Neuronal stem cell (in vitro differentiated cells): ENCODE measurements around the gene EIPR1.

ENCODE experiments used
- DNase-seq: peaks from one replicate; pipeline ENCODE4 v3.0.0-alpha.2; 2013; ENCODE audit warnings: low spot score
- H2AFZ ChIP-seq: one replicate; pipeline ENCODE4 v1.6.1; 2013; ENCODE audit warnings: mild to moderate bottlenecking, low read length, inconsistent platforms
- H2AK5ac ChIP-seq: 2 replicates; pipeline ENCODE4 v1.6.1; 2013; ENCODE audit warnings: low read depth, mild to moderate bottlenecking, inconsistent platforms, low read length, moderate library complexity, mixed read lengths
- H2BK120ac ChIP-seq: 2 replicates; pipeline ENCODE4 v1.6.1; 2013; ENCODE audit warnings: low read depth, mild to moderate bottlenecking, inconsistent platforms, low read length, moderate library complexity, mixed read lengths
- H2BK12ac ChIP-seq: one replicate; pipeline ENCODE4 v1.6.1; 2013; ENCODE audit warnings: low read length, inconsistent platforms
- H2BK15ac ChIP-seq: 2 replicates; pipeline ENCODE4 v1.6.1; 2013; ENCODE audit warnings: mild to moderate bottlenecking, low read length, inconsistent platforms, mixed read lengths
- H2BK5ac ChIP-seq: one replicate; pipeline ENCODE4 v1.6.1; 2013; ENCODE audit warnings: inconsistent platforms, mild to moderate bottlenecking, low read length, moderate library complexity
- H3K14ac ChIP-seq: one replicate; pipeline ENCODE4 v1.6.1; 2013; ENCODE audit warnings: low read length, inconsistent platforms
- H3K18ac ChIP-seq: 2 replicates; pipeline ENCODE4 v1.6.1; 2013; ENCODE audit warnings: low read length, inconsistent platforms
- H3K23ac ChIP-seq: 2 replicates; pipeline ENCODE4 v1.6.1; 2013; ENCODE audit warnings: low read depth, mild to moderate bottlenecking, mixed read lengths, low read length, inconsistent platforms; ENCODE audit not compliant: poor library complexity
- H3K27ac ChIP-seq: replicated peaks from 3 replicates; pipeline ENCODE4 v1.5.1; 2013; ENCODE audit warnings: low read length, inconsistent platforms
- H3K27me3 ChIP-seq, 3 experiments: 2 replicates each; pipeline ENCODE4 v1.6.1; 2013; ENCODE audit warnings: low read length in 3 of 3, mild to moderate bottlenecking in 2 of 3, inconsistent platforms in 1 of 3, low read depth in 1 of 3, mixed read lengths in 1 of 3, moderate library complexity in 1 of 3; ENCODE audit not compliant: control insufficient read depth in 3 of 3, insufficient read depth in 3 of 3
- H3K36me3 ChIP-seq, 2 donors: replicated peaks in 1 of 2; 2 replicates each; pipeline ENCODE4 v1.6.1; 2013; ENCODE audit warnings: low read length in 2 of 2; ENCODE audit not compliant: control insufficient read depth in 2 of 2, insufficient read depth in 2 of 2
- H3K4ac ChIP-seq: 2 replicates; pipeline ENCODE4 v1.6.1; 2013; ENCODE audit warnings: inconsistent platforms, mild to moderate bottlenecking, low read length, moderate library complexity
- H3K4me1 ChIP-seq, 2 donors: 1 replicate in 1 of 2; 2 replicates in 1 of 2; pipeline ENCODE4 v1.6.1; 2013; ENCODE audit warnings: low read length in 2 of 2, low read depth in 1 of 2; ENCODE audit not compliant: control insufficient read depth in 2 of 2, insufficient read depth in 1 of 2
- H3K4me2 ChIP-seq: one replicate; pipeline ENCODE4 v1.6.1; 2013; ENCODE audit warnings: mild to moderate bottlenecking, low read length, inconsistent platforms; ENCODE audit not compliant: insufficient read depth, poor library complexity, severe bottlenecking
- H3K4me3 ChIP-seq, 2 donors: 2 replicates each; pipeline ENCODE4 v1.5.1; 2013; ENCODE audit warnings: low read length in 2 of 2, mild to moderate bottlenecking in 2 of 2, inconsistent platforms in 1 of 2, moderate library complexity in 1 of 2
- H3K79me1 ChIP-seq: one replicate; pipeline ENCODE4 v1.6.1; 2013; ENCODE audit warnings: low read depth, mild to moderate bottlenecking, inconsistent platforms, low read length, moderate library complexity
- H3K9ac ChIP-seq: one replicate; pipeline ENCODE4 v1.6.1; 2013; ENCODE audit warnings: mild to moderate bottlenecking, low read depth, low read length, inconsistent platforms; ENCODE audit not compliant: poor library complexity
- H3K9me3 ChIP-seq, 2 donors: replicated peaks in 1 of 2; 2 replicates each; pipeline versions ENCODE3 to v1.6.1; 2013; ENCODE audit warnings: low read length in 2 of 2, mild to moderate bottlenecking in 2 of 2, inconsistent platforms in 1 of 2, low read depth in 1 of 2, mixed read lengths in 1 of 2, moderate library complexity in 1 of 2; ENCODE audit not compliant: control insufficient read depth in 2 of 2, insufficient read depth in 1 of 2
- H4K8ac ChIP-seq: one replicate; pipeline ENCODE4 v1.6.1; 2013; ENCODE audit warnings: low read depth, mild to moderate bottlenecking, inconsistent platforms, low read length, moderate library complexity
- H4K91ac ChIP-seq: one replicate; pipeline ENCODE4 v1.6.1; 2013; ENCODE audit warnings: low read length, low read depth, mild to moderate bottlenecking, inconsistent platforms; ENCODE audit not compliant: poor library complexity
- WGBS, 2 donors: extraction: QIAGEN DNeasy Blood & Tissue Kit; methylation state at CpG; one replicate each; pipeline ENCODE4 v1.1.7; 2013; ENCODE audit warnings: missing lambda C conversion rate in 2 of 2, mixed read lengths in 1 of 2; ENCODE audit not compliant: insufficient read length in 2 of 2, insufficient replicate concordance in 1 of 2; ENCODE audit errors: extremely low coverage in 2 of 2; 5-methylcytosine and 5-hydroxymethylcytosine counted together

Gene EIPR1

DNA sequence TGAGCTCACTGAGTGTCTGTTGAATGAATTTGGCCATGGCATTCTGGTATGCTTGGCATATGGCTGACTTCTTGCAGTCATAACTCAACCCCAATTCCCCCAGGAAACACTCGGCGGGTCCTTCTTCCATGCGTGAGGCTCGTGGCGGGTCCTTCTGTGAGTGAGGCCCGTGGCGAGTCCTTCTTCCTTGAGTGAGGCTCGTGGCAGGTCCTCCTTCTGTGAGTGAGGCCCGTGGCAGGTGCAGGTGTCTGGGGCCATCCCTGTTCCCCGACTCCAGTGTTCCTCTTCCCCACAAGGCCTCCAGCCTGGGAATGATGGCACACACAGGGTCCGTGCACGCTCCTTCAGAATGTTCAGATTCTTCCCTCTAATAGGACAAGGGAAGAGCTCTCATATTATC lies 169.0 kb downstream of the EIPR1 start:
- H3K9ac ChIP-seq = no peak overlapping the region
- no peak overlapping the region for H3K27ac ChIP-seq
- no peak overlapping the region for H2BK15ac ChIP-seq
- H3K4ac ChIP-seq = no peak overlapping the region
- no peak overlapping the region for H3K18ac ChIP-seq
- H3K4me1 ChIP-seq = peaks cover 0 to 3% of the 10 kb centered on the region in 2 donors
- H3K4me3 ChIP-seq = no peak overlapping the region
- H2BK12ac ChIP-seq = no peak overlapping the region
- no peak overlapping the region for H2AK5ac ChIP-seq
- H3K4me2 ChIP-seq = no peak overlapping the region
- no peaks in the 10 kb centered on the region for H3K79me1 ChIP-seq
- H3K14ac ChIP-seq = no peak overlapping the region
- no peak overlapping the region for H2AFZ ChIP-seq
- H3K36me3 ChIP-seq = peaks cover 3 to 6% of the 10 kb centered on the region in 2 donors
- no peak for DNase-seq
- peak overlapping the region; percentile 40 for H3K23ac ChIP-seq
- H3K27me3 ChIP-seq = no peaks in the 10 kb centered on the region
- peak overlapping the region; percentile 58 for H4K8ac ChIP-seq
- no peaks in the 10 kb centered on the region for H3K9me3 ChIP-seq
- H2BK5ac ChIP-seq = no peak overlapping the region
- WGBS, 2 donors = no CpG with 5 or more reads among the region's 12 CpGs
- no peak overlapping the region for H4K91ac ChIP-seq
- H2BK120ac ChIP-seq = no peak overlapping the region

DNA sequence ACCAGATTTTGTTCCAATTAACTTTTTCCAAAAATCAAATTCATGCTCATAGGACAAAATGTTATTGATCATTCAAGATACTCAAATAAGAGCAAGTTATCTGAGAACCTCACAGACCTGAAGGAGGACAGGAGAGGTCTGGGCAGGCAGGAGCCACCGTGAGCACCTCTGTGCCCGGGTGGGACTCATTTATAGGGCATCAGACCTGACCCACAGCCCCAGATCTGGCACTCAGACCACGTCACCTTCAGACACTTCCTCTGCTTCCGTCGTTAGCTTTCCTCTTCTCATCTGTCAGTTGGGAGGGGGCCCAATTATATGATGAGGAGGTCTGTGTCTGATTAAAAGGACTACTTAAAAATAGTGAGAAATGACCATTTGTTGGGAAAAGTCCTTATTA lies 169.4 kb downstream of the EIPR1 start:
- no peak overlapping the region for H2BK120ac ChIP-seq
- no peaks in the 10 kb centered on the region for H3K9me3 ChIP-seq
- no peaks in the 10 kb centered on the region for H3K27me3 ChIP-seq
- H4K91ac ChIP-seq = no peak overlapping the region
- DNase-seq = no peak
- H3K36me3 ChIP-seq = peaks cover 3 to 6% of the 10 kb centered on the region in 2 donors
- no peak overlapping the region for H2BK5ac ChIP-seq
- no peak overlapping the region for H3K14ac ChIP-seq
- H3K4me1 ChIP-seq = peaks cover 0 to 3% of the 10 kb centered on the region in 2 donors
- H3K79me1 ChIP-seq = no peaks in the 10 kb centered on the region
- WGBS, 2 donors = no CpG with 5 or more reads among the region's 5 CpGs
- no peak overlapping the region for H3K23ac ChIP-seq
- H3K4me3 ChIP-seq = no peak overlapping the region
- H3K27ac ChIP-seq = no peak overlapping the region
- H3K4ac ChIP-seq = no peak overlapping the region
- no peak overlapping the region for H3K4me2 ChIP-seq
- H2AK5ac ChIP-seq = no peak overlapping the region
- H3K9ac ChIP-seq = no peak overlapping the region
- no peak overlapping the region for H2AFZ ChIP-seq
- no peak overlapping the region for H2BK12ac ChIP-seq
- H3K18ac ChIP-seq = no peak overlapping the region
- H2BK15ac ChIP-seq = no peak overlapping the region
- no peak overlapping the region for H4K8ac ChIP-seq

DNA sequence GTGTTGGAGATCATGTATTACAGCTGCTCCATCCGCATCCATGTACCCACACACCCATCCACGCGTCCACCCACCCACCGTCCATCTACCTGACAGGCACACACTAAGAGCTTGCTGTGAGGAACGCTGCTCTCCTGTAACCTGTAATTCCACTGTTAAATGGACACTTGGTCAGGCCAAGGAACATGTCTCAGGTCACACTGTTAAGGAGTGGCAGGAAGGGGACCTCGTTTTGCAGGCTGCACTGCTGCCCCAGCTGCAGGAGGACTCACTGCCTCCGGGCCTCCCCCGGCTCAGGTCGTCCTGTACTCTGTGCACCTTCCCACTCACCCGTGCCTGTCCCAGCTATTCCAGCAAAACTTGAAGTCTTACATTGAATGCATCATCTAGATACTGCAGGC lies 170.5 kb downstream of the EIPR1 start:
- no peak overlapping the region for H3K4me2 ChIP-seq
- no peak overlapping the region for H2BK12ac ChIP-seq
- H2BK120ac ChIP-seq = no peak overlapping the region
- H2AFZ ChIP-seq = no peak overlapping the region
- no peaks in the 10 kb centered on the region for H3K79me1 ChIP-seq
- WGBS, 2 donors = no CpG with 5 or more reads among the region's 10 CpGs
- no peak overlapping the region for H3K4me3 ChIP-seq
- H3K4ac ChIP-seq = no peak overlapping the region
- H3K23ac ChIP-seq = no peak overlapping the region
- H2AK5ac ChIP-seq = no peak overlapping the region
- peaks cover 3 to 6% of the 10 kb centered on the region in 2 donors for H3K36me3 ChIP-seq
- peak overlapping the region; percentile 25 for H3K9ac ChIP-seq
- H3K9me3 ChIP-seq = no peaks in the 10 kb centered on the region
- no peak overlapping the region for H2BK5ac ChIP-seq
- no peak overlapping the region for H2BK15ac ChIP-seq
- H4K8ac ChIP-seq = no peak overlapping the region
- no peak overlapping the region for H4K91ac ChIP-seq
- H3K14ac ChIP-seq = no peak overlapping the region
- no peak overlapping the region for H3K27ac ChIP-seq
- no peaks in the 10 kb centered on the region for H3K27me3 ChIP-seq
- peaks cover 0 to 3% of the 10 kb centered on the region in 2 donors for H3K4me1 ChIP-seq
- DNase-seq = no peak
- no peak overlapping the region for H3K18ac ChIP-seq

DNA sequence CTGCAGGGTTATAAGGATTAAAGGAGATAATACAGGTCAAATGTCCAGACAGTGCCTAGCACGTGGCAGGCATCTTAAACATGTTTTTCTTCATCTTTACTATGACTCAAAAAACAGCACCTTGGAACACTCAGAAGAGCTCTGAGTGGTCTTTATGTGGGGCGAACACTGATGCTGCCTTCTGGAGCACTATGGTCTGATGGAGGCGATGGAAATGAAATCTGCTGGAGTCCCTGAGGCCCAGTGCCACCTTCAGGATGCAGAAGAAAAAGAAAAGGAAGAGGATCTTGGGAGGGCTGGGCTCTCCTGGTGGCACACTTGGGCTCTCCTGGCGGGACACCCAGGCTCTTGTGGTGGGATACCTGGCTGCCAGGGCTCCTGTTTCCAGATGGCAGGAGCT lies 171.8 kb downstream of the EIPR1 start:
- no peak overlapping the region for H2AFZ ChIP-seq
- H3K9ac ChIP-seq = no peak overlapping the region
- H3K14ac ChIP-seq = no peak overlapping the region
- no peaks in the 10 kb centered on the region for H3K27me3 ChIP-seq
- WGBS, 2 donors = no CpG with 5 or more reads among the region's 4 CpGs
- H2BK12ac ChIP-seq = no peak overlapping the region
- no peak overlapping the region for H3K23ac ChIP-seq
- H3K9me3 ChIP-seq = no peaks in the 10 kb centered on the region
- H2BK5ac ChIP-seq = peak overlapping the region; percentile 10
- H3K4me1 ChIP-seq = peaks cover 0 to 3% of the 10 kb centered on the region in 2 donors
- H3K36me3 ChIP-seq = peaks cover 0 to 3% of the 10 kb centered on the region in 2 donors
- no peak overlapping the region for H4K8ac ChIP-seq
- H3K79me1 ChIP-seq = no peaks in the 10 kb centered on the region
- no peak overlapping the region for H3K4me2 ChIP-seq
- DNase-seq = no peak
- no peak overlapping the region for H3K18ac ChIP-seq
- no peak overlapping the region for H3K27ac ChIP-seq
- H2AK5ac ChIP-seq = no peak overlapping the region
- no peak overlapping the region for H3K4me3 ChIP-seq
- no peak overlapping the region for H2BK15ac ChIP-seq
- H4K91ac ChIP-seq = no peak overlapping the region
- H2BK120ac ChIP-seq = no peak overlapping the region
- no peak overlapping the region for H3K4ac ChIP-seq
